ENCODE measurements around the gene ENG. TPM values are rescaled to one million over a fixed set of nuclear protein-coding genes. Genes with fewer than 3 reads are reported as not detected.
A peak's percentile ranks its signal among the peaks of the same experiment; 100 is the strongest.

ENG gene
- total and polyA plus RNA-seq, 12 donors: 76.8 to 310 (median 142) TPM

DNA sequence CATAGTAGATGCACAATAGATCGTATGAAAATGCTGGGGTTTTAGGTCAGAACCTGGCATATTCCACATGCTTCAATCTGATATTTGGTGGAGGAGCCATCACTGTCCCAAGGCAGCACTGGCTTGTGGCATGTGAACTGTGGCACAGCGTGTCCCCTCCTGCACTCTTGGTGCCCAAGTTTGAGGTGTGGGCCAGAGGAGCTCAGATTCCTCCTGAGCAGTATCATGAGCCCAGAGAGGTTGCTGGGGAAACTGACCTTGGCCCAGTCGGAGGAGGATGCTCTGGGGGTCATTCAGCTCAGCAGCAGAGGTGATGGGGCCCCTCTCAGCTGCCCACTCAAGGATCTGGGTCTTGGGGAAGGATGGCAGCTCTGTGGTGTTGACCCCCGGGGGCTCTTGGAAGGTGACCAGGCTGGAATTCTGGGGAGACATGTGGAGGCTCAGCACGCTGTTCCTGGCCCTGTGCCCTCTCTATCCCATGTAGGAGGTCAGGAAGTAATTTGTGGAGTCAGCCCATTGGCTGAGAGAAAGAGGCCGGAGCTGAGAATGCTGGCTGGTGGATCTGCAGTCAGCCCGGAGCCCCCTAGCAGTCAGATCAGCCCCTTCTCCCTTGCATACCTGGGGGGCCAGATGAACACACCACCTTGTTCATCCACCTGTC is 28.1 kb downstream of the ENG start:
- peaks cover 16 to 59% (median 51%) of the 10 kb centered on the region in 9 donors for H3K4me1 ChIP-seq
- intact Hi-C loops (cut with DNase I): loop anchor here in 5 of 10 donors (5.0 kb wide), 3 partner anchors 36 to 46 kb away; no protein-coding TSS in a partner anchor
- ATAC-seq: no peak

DNA sequence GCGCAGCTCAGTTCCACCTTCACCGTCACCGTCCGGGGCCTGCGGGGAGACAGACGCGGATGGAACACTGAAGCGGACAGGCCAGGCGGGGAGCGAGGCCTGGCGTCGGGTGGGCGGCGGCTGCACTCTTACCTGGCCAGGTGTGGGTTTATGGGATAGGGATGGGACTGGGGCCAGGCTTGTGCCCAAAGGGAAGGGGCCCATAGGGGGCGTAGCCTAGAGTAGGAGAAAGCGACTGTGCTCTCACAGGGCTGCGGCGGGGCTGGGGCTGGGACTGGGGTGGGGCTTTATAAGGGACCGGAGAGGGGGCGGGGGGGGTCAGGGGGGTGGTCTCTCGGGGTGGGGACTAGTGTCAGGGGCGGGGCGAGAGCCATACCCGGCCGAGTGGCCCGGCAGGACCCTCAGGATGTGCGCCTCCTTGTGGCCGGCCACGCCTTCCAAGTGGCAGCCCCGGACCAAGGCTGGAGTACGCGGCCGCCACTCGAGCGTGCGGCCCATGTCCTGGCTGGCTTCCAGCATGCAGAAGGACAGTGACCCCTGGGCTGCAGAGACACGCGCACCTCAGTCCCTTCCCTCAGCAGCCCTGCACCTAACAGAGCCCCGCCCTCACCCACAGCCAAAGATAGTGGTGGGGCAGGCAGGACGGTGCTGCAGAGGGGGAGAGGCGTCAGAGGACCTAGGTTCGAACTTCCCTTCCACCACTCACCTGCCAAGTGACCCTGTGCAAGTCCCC is 29.0 kb downstream of the ENG start:
- peaks cover 16 to 55% (median 46%) of the 10 kb centered on the region in 9 donors for H3K4me1 ChIP-seq

More for the DNA sequence above, 28.1 kb downstream of the ENG start:
- TF ChIP-seq, protein P1, sequence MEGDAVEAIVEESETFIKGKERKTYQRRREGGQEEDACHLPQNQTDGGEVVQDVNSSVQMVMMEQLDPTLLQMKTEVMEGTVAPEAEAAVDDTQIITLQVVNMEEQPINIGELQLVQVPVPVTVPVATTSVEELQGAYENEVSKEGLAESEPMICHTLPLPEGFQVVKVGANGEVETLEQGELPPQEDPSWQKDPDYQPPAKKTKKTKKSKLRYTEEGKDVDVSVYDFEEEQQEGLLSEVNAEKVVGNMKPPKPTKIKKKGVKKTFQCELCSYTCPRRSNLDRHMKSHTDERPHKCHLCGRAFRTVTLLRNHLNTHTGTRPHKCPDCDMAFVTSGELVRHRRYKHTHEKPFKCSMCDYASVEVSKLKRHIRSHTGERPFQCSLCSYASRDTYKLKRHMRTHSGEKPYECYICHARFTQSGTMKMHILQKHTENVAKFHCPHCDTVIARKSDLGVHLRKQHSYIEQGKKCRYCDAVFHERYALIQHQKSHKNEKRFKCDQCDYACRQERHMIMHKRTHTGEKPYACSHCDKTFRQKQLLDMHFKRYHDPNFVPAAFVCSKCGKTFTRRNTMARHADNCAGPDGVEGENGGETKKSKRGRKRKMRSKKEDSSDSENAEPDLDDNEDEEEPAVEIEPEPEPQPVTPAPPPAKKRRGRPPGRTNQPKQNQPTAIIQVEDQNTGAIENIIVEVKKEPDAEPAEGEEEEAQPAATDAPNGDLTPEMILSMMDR (IDR thresholded peaks at IDR 0.05): no peak
- Histone ChIP-seq H3K27me3 (no peaks in the 10 kb centered on the region), H3K27ac (peak overlapping the region in 9 of 10 donors; percentile 9 to 99 (median 89)), H3K36me3 (peaks cover 0 to 99% (median 38%) of the 10 kb centered on the region in 9 donors), H3K4me3 (no peak overlapping the region), H3K9me3 (no peaks in the 10 kb centered on the region)
- WGBS, 2 donors: 51 to 56% methylated on average over 7 of the region's 7 CpGs
- no peak for DNase-seq

DNA sequence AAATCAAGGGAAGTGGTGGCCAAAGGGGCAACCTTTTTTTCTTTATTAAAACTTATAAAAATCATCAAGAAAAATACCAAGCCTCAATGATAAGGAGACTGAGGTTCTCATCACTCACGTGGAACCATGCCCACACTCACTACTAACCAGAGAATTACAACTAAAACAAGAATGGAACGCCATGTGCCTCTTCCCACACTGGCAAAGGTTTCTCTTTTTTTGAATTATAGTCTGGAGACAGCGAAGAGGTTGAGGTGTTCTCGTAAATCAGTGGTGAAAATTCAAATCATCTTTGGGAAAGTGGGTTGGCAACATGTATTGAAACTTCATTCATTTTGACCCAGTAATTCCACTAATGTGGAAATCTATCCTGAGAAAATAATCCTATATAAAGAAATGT is 32.4 kb downstream of the ENG start:
- H3K36me3 ChIP-seq: peaks cover 0 to 100% (median 66%) of the 10 kb centered on the region in 9 donors
- DNase-seq (no peak), ATAC-seq (no peak)
- H3K4me1 ChIP-seq: peaks cover 5 to 46% (median 15%) of the 10 kb centered on the region in 9 donors
- no peak overlapping the region for H3K4me3 ChIP-seq
- no peaks in the 10 kb centered on the region for H3K27me3 ChIP-seq
- H3K27ac ChIP-seq: peak overlapping the region in 2 of 10 donors; percentile 8 to 48
- 73 to 80% methylated on average over 4 of the region's 4 CpGs for WGBS, 2 donors
- TF ChIP-seq, protein P1 (IDR thresholded peaks at IDR 0.05): no peak
- intact Hi-C loops (cut with DNase I): no loop called here
- no peaks in the 10 kb centered on the region for H3K9me3 ChIP-seq

More for the DNA sequence above, 29.0 kb downstream of the ENG start:
- ATAC-seq: peak in 7 of 8 donors; percentile 6 to 58 (median 20)
- Histone ChIP-seq H3K27ac (peak overlapping the region in 8 of 10 donors; percentile 7 to 99 (median 64)), H3K4me3 (no peak overlapping the region), H3K27me3 (no peaks in the 10 kb centered on the region), H3K36me3 (peaks cover 0 to 99% (median 45%) of the 10 kb centered on the region in 9 donors), H3K9me3 (no peaks in the 10 kb centered on the region)
- 47 to 50% methylated on average over 40 to 42 of the region's 42 CpGs for WGBS, 2 donors
- TF ChIP-seq, protein P1 (IDR thresholded peaks at IDR 0.05): peak in 8 of 9 donors; percentile 25 to 57 (median 50)
- peak in 1 of 2 donors; percentile 63 for DNase-seq
- intact Hi-C loops (cut with DNase I): loop anchor here in 5 of 10 donors (5.0 kb wide), 3 partner anchors 37 to 47 kb away; no protein-coding TSS in a partner anchor

DNA sequence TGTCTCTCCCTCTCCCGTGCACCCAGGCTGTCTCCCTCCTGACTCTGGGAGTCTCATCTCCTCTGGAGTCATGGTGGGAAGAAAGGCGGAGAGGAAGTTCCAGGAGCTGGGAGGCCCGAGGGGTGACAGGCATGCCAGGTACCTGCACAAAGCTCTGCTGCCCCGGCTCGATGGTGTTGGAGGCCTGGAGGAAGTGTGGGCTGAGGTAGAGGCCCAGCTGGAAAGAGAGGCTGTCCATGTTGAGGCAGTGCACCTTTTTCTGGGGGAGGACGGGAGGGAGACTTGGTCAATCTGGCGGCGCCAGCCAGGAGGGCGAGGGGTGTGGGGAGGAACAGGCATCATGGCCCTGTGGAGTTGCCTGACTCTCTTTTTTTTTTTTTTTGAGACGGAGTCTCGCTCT is 35.9 kb downstream of the ENG start:
- Histone ChIP-seq H3K27me3 (no peaks in the 10 kb centered on the region), H3K4me1 (peaks cover 0 to 50% (median 3%) of the 10 kb centered on the region in 9 donors), H3K36me3 (peaks cover 0 to 100% (median 74%) of the 10 kb centered on the region in 9 donors), H3K4me3 (no peak overlapping the region), H3K27ac (peak overlapping the region in 5 of 10 donors; percentile 8 to 72 (median 26)), H3K9me3 (no peaks in the 10 kb centered on the region)
- ATAC-seq (no peak), DNase-seq (no peak)
- intact Hi-C loops (cut with DNase I): no loop called here
- WGBS, 2 donors: 89 to 90% methylated on average over 11 of the region's 11 CpGs
- TF ChIP-seq, protein P1 (IDR thresholded peaks at IDR 0.05): no peak
